Kidney (tissue), 14 donors: ENCODE measurements around the gene WDR73. TPM values are rescaled to one million over a fixed set of nuclear protein-coding genes. Genes with fewer than 3 reads are reported as not detected.

Source experiments
- DNase-seq, 5 donors: peaks; one replicate each; pipeline ENCODE4 v3.0.0-alpha.2; 2013 to 2020
- FAIRE-seq: peaks from 2 replicates; lab custom pipeline; 2012; peaks lifted over from hg19 to GRCh38; lab: Jason Lieb, UNC
- H3K27ac ChIP-seq, 2 donors: one replicate each; pipeline ENCODE4 v1.7.0; 2013; ENCODE audit warnings: low read depth in 2 of 2, low read length in 2 of 2, inconsistent platforms in 1 of 2
- H3K27me3 ChIP-seq: one replicate; pipeline ENCODE4 v1.7.1; 2013; ENCODE audit warnings: low read length, inconsistent platforms; ENCODE audit not compliant: control insufficient read depth, insufficient read depth
- H3K36me3 ChIP-seq, 3 donors: one replicate each; pipeline versions ENCODE4 v1.7.0 to v1.7.1; 2013; ENCODE audit warnings: low read length in 3 of 3, control low read depth in 1 of 3, inconsistent platforms in 1 of 3; ENCODE audit not compliant: insufficient read depth in 3 of 3, control insufficient read depth in 2 of 3
- H3K4me1 ChIP-seq, 3 donors: one replicate each; pipeline versions ENCODE4 v1.7.0 to v1.7.1; 2013; ENCODE audit warnings: low read length in 3 of 3, inconsistent platforms in 1 of 3, low read depth in 1 of 3; ENCODE audit not compliant: control insufficient read depth in 2 of 3, insufficient read depth in 2 of 3
- H3K4me3 ChIP-seq, 3 donors: one replicate each; pipeline versions ENCODE4 v1.7.0 to v1.8.1; 2013; ENCODE audit warnings: low read length in 3 of 3, control low read depth in 1 of 3, inconsistent platforms in 1 of 3
- H3K9ac ChIP-seq, 3 donors: one replicate each; pipeline versions ENCODE4 v1.7.0 to v1.7.1; 2013; ENCODE audit warnings: low read length in 3 of 3, control low read depth in 1 of 3, inconsistent platforms in 1 of 3
- H3K9me3 ChIP-seq, 3 donors: one replicate each; pipeline versions ENCODE4 v1.7.0 to v1.7.1; 2013; ENCODE audit warnings: low read length in 3 of 3, control low read depth in 1 of 3, inconsistent platforms in 1 of 3; ENCODE audit not compliant: control insufficient read depth in 2 of 3, insufficient read depth in 1 of 3
- CTCF ChIP-seq: IDR thresholded peaks from 3 replicates; pipeline ENCODE4 v1.5.1; 2012; ENCODE audit warnings: mild to moderate bottlenecking, moderate library complexity, borderline replicate concordance; ENCODE audit not compliant: insufficient read depth; ENCODE audit errors: extremely low read depth
- intact Hi-C: fragments of 100-400 bp; cut with DNase I; formaldehyde crosslinking; loops from one replicate; pipeline ENCODE4 v1.11.1; 2022
- polyA plus RNA-seq: library from polyadenylated mRNA; stranded (reverse); fragments of 350-450 nt; fragmentation: Illumina TruSeq; extraction: RNeasy Lipid Tissue Mini Kit (QIAGEN cat#74804); gene quantifications from one replicate; pipeline ENCODE4 v1.2.3, GENCODE V29; 2014; ENCODE audit warnings: low read depth, low replicate concordance; ENCODE audit not compliant: insufficient read depth
- total RNA-seq: library from RNA; stranded (reverse); fragmentation: NEBNext Ultra II Directional; extraction: Animal tissue kit (Norgen Biotek cat#: 25700); gene quantifications from one replicate; pipeline ENCODE4 v1.2.1, GENCODE V29; 2021
- donor health status: control.
- donor health status: control.
- donor health status: control.
- donor health status: control.
- donor health status: control.
- donor health status: DM: yes; HTN: yes; CAD: no.
- donor health status: Normal renal cell carcinoma (clear cell type).

Gene WDR73
- total and polyA plus RNA-seq, 2 donors from 2014 or later: 26.2 to 39.2 TPM

GRCh38 chr15:84601555-84601838 lies 52.6 kb downstream of the WDR73 start:
- intact Hi-C loops: no loop called here

GRCh38 chr15:84600687-84601554 lies 53.2 kb downstream of the WDR73 start, which contains the start of gene ZSCAN2:
ZSCAN2 (plus strand) TSS chr15:84601009; CDS start chr15:84603928, 2,919 bp downstream.
- TF ChIP-seq CTCF: no peak
- DNase-seq (peak; percentile 97 to 99 (median 98)), FAIRE-seq (no peak)
- Histone ChIP-seq H3K4me3 (peak within 1 kb of the TSS; percentile 78 to 100 (median 94)), H3K27me3 (no peaks in the 10 kb centered on the region), H3K9ac (peak within 1 kb of the TSS; percentile 61 to 92 (median 84)), H3K9me3 (no peaks in the 10 kb centered on the region), H3K36me3 (peaks cover 3 to 5% (median 4%) of the 10 kb centered on the region in 3 donors), H3K27ac (peak within 1 kb of the TSS; percentile 76 to 86), H3K4me1 (peaks cover 0 to 7% (median 5%) of the 10 kb centered on the region in 3 donors)
- intact Hi-C loops: no loop called here

More at GRCh38 chr15:84601555-84601838, 52.6 kb downstream of the WDR73 start:
- Histone ChIP-seq H3K27ac (peak overlapping the region in 1 of 2 donors; percentile 86), H3K4me1 (peaks cover 0 to 12% (median 11%) of the 10 kb centered on the region in 3 donors), H3K27me3 (no peaks in the 10 kb centered on the region), H3K9me3 (no peaks in the 10 kb centered on the region), H3K36me3 (peaks cover 3 to 5% (median 4%) of the 10 kb centered on the region in 3 donors), H3K9ac (peak overlapping the region; percentile 45 to 92 (median 84)), H3K4me3 (peak overlapping the region; percentile 78 to 100 (median 94))
- FAIRE-seq (no peak), DNase-seq (no peak)
- TF ChIP-seq CTCF: no peak

- H3K9me3 ChIP-seq: no peaks in the 10 kb centered on the region
- DNase-seq: peak; percentile 76 to 93 (median 89)
- no peaks in the 10 kb centered on the region for H3K27me3 ChIP-seq
- peak overlapping the region in 1 of 2 donors; percentile 86 for H3K27ac ChIP-seq
- peak overlapping the region in 2 of 3 donors; percentile 55 to 61 for H3K9ac ChIP-seq
- peak overlapping the region; percentile 78 to 100 (median 94) for H3K4me3 ChIP-seq
- no peak for TF ChIP-seq CTCF
- H3K36me3 ChIP-seq: peaks cover 3 to 5% (median 3%) of the 10 kb centered on the region in 3 donors
- H3K4me1 ChIP-seq: peaks cover 0 to 4% (median 0%) of the 10 kb centered on the region in 3 donors
- no peak for FAIRE-seq
- intact Hi-C loops: no loop called here
Observed at GRCh38 chr15:84600331-84600686, 53.8 kb downstream of the WDR73 start.
